ENCODE measurements around the gene CHDH. TPM values are rescaled to one million over a fixed set of nuclear protein-coding genes. Genes with fewer than 3 reads are reported as not detected.

CHDH gene
- polyA plus RNA-seq, 3 donors = 6.7 to 9.1 (median 8.8) TPM

DNA sequence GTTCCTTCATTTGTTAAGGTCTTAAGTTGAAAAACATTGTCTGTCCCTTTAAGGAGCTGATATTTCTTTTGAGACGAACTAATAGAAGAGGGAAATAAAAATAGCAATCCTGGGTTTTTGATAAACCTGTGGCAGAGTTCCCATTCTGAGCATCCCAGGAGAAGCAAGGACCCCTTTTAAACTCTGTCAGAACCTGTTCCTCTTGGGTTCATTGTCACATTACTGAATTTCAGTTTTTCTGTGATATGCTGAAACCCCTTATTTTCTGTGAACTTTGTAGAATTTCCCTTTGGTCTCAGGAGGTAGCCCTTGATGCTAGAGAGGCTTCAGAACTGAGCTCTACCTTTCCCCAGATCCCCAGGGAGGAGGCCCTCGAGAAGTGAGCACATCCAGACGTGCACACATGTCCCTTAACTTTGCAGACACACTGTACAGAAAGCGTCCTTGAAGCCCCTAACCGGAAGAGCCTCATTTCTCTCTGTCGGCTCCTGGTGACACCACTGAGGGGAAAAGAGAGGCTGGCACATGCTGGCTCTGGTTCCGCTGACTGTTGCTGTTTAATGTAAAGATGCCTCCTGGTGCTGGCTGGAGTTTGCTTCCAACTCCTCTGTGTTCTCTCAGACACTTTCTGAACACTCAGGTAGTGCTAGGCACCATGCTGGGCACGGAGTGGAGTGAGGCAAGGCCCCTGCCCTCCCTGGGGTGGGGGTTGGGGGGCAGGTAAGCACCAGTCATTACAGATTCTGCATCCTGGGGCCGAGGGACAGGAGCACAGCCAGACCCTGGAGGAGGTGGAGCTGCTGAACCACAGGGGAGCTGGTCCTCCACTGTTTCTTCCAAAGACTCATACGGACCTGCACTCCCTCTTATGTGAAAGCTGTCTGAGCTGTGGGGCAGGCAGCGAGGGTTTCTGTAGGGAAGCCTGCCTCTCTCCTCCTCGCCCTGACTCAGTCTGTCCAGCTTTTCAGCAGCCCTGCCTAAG lies 77.5 kb downstream of the CHDH start:
- no peak for DNase-seq (ENCODE audit: low read depth in 3 of 3, low spot score in 2 of 3)

DNA sequence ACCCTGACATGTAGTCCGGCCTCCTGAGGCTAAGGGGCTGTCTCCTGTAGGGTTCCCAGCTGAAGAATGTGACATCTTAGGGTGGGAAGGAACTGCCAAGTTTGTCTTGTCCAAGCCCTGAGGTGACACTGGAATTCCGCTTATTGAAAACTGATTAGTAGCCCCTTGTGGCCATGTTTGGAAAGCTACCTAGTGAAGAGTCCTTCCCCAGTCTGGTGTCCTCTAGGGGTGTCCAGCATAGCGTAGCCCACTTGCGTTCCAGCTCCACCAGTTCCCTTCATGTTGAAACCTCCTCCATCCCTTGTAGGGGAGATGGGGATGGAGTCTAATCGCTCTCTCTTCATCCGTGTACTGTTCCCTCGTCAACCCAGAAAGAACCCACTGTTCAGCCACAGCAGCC lies 79.5 kb downstream of the CHDH start:
- DNase-seq (ENCODE audit: low read depth in 3 of 3, low spot score in 2 of 3) = no peak

DNA sequence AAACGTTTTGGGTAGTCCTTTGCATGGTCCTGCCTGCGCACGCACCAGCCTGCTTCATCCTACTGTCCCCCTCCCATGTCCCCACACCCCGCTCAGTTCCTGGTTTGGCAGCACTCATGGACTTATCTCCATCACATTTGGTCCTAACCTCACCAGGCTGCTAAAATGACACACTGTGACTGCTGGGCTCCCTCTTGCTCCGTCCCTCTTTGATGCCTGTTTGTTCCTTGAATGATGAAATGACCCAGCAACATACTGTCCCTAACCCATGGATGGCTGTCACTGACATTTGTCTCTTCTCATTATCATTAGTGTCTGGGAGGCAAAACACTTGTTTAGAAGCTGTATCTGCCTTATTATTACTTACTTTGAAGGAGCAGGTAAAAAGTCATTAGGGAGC lies 80.5 kb downstream of the CHDH start:
- no peak for DNase-seq (ENCODE audit: low read depth in 3 of 3, low spot score in 2 of 3)

DNA sequence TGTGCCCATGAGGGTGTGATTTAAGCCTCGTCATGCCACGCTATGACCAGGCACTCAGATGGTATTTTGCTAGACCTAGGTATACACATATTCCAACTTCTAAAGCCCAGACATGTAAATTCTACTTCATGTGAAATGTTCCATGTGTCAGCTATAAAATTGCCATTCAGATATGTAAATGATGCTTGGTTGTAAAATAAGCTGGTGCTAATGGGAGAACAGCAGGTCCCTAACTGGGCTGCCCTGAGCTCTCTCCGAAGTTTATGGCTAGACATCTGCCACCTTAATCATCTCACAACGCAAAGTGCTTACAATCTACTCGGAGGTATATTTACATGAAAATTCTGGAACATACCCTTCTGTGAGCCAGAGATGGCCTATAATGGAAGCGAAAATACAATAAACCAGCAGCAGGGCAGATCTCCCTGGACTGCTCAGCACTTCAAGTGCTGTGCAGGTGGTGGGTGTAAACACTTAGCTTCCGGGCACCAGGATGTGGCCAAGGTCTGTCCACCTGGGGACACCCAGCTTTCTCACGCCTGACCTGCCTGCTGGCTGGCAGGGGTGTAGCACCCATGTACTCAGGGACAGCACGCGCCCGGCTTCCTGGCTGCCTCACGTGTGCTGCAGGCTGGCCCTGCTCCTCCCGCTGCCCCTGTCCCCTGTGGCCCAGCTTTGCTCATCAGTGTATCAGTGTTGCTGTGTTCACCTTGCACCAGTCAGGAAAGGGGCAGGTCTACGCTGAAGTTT lies 82.0 kb downstream of the CHDH start:
- no peak for DNase-seq (ENCODE audit: low read depth in 3 of 3, low spot score in 2 of 3)

DNA sequence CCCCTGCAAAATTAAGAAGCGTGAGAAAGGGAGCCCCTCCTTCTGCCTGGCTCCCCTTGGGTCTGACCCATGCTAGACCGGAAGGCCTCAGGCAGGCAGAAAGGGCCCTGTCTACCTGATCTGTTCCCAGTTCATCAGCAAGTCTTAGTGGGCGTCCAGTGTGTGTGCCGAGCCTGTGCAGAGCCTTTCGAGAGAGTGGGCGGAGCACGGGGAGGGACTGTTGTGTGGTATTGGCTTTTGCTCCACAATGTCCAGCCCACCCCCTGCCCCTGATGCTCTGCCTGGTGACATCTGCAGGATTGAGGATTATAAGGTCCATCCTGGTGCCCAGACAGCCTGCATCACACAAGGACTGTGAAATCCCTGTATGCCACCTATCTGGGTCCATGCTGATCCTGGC lies 82.9 kb downstream of the CHDH start:
- no peak for DNase-seq (ENCODE audit: low read depth in 3 of 3, low spot score in 2 of 3)

Other genes starting within 250 kb of the CHDH start
- gene IL17RB, start 149 bp upstream of the CHDH start, polyA plus RNA-seq (ENCODE audit: insufficient read length in 3 of 3) = 10 to 100 TPM; 14.2 to 17.3 (median 15.4) TPM
- 10 to 100 TPM; 36.5 to 44.0 (median 41.9) TPM for gene ACTR8, start 35.7 kb upstream of the CHDH start, polyA plus RNA-seq (ENCODE audit: insufficient read length in 3 of 3)
- gene SELENOK, start 45.4 kb upstream of the CHDH start, polyA plus RNA-seq (ENCODE audit: insufficient read length in 3 of 3) = 10 to 100 TPM; 78.9 to 88.2 (median 84.7) TPM

Measured in right renal cortex interstitium (tissue), 3 donors.